ENCODE data around the gene TRPC3.
"Not testable (repeated sequence)": the region's sequence is repeated elsewhere in the genome, so short reads cannot be mapped to it uniquely, and the experiment has no call there.

TRPC3 gene

GRCh38 chr4:121946644-121947043, 5.2 kb downstream of the TRPC3 start:
- no peak for DNase-seq (ENCODE audit: low spot score)

GRCh38 chr4:121943941-121944340, 7.9 kb downstream of the TRPC3 start:
- no peak for DNase-seq (ENCODE audit: low spot score)

- no peak for DNase-seq (ENCODE audit: low spot score)
Observed at GRCh38 chr4:121939690-121940089, 12.2 kb downstream of the TRPC3 start.

- peak; percentile 25 for DNase-seq (ENCODE audit: low spot score)
Observed at GRCh38 chr4:121938282-121939092, 13.4 kb downstream of the TRPC3 start.

GRCh38 chr4:121936101-121936500, 15.8 kb downstream of the TRPC3 start:
- DNase-seq (ENCODE audit: low spot score): no peak

- no peak for DNase-seq (ENCODE audit: low spot score)
Observed at GRCh38 chr4:121934635-121935034, 17.2 kb downstream of the TRPC3 start.

GRCh38 chr4:121932212-121932974, 19.5 kb downstream of the TRPC3 start:
- DNase-seq (ENCODE audit: low spot score): no peak

GRCh38 chr4:121930304-121930703, 21.6 kb downstream of the TRPC3 start:
- DNase-seq (ENCODE audit: low spot score): no peak

GRCh38 chr4:121927948-121928347, 23.9 kb downstream of the TRPC3 start:
- no peak for DNase-seq (ENCODE audit: low spot score)

GRCh38 chr4:121926490-121926889, 25.4 kb downstream of the TRPC3 start:
- DNase-seq (ENCODE audit: low spot score): not testable (repeated sequence)

- no peak for DNase-seq (ENCODE audit: low spot score)
Observed at GRCh38 chr4:121923306-121923705, 28.6 kb downstream of the TRPC3 start.

GRCh38 chr4:121913667-121914066, 38.2 kb downstream of the TRPC3 start:
- DNase-seq (ENCODE audit: low spot score): no peak

GRCh38 chr4:121908346-121908745, 43.5 kb downstream of the TRPC3 start:
- no peak for DNase-seq (ENCODE audit: low spot score)

- DNase-seq (ENCODE audit: low spot score): peak; percentile 75
Observed at GRCh38 chr4:121900132-121900983, 51.5 kb downstream of the TRPC3 start.

GRCh38 chr4:121898150-121898549, 53.7 kb downstream of the TRPC3 start:
- DNase-seq (ENCODE audit: low spot score): no peak

GRCh38 chr4:121888134-121888533, 63.7 kb downstream of the TRPC3 start:
- no peak for DNase-seq (ENCODE audit: low spot score)

- no peak for DNase-seq (ENCODE audit: low spot score)
Observed at GRCh38 chr4:121885115-121885514, 66.7 kb downstream of the TRPC3 start.

GRCh38 chr4:121881158-121881557, 70.7 kb downstream of the TRPC3 start:
- DNase-seq (ENCODE audit: low spot score): no peak

GRCh38 chr4:121879135-121879534, 72.7 kb downstream of the TRPC3 start:
- no peak for DNase-seq (ENCODE audit: low spot score)

GRCh38 chr4:121877041-121877773, 74.7 kb downstream of the TRPC3 start:
- DNase-seq (ENCODE audit: low spot score): no peak

- no peak for DNase-seq (ENCODE audit: low spot score)
Observed at GRCh38 chr4:121876070-121876469, 75.8 kb downstream of the TRPC3 start.

- DNase-seq (ENCODE audit: low spot score): no peak
Observed at GRCh38 chr4:121875652-121876051, 76.2 kb downstream of the TRPC3 start.

Measured in COLO829 (cell line).